CD4-positive, alpha-beta memory T cell (primary cell): ENCODE data around the gene METRNL. TPM values are rescaled to one million over a fixed set of nuclear protein-coding genes. Genes with fewer than 3 reads are reported as not detected.

ENCODE experiments used
- CTCF ChIA-PET: fragments of 350-600 bp; sonication (Branson Sonifier 250); formaldehyde crosslinking; loops from one replicate; lab custom pipeline; 2021; ENCODE audit warnings: inconsistent platforms; ENCODE audit not compliant: partially characterized antibody; lab: Charles Lee
- POLR2A ChIA-PET: fragments of 350-600 bp; sonication (Branson Sonifier 250); formaldehyde crosslinking; loops from one replicate; lab custom pipeline; 2021; ENCODE audit not compliant: partially characterized antibody; lab: Charles Lee
- DNase-seq, 5 donors: peaks; one replicate each; pipeline versions ENCODE4 v3.0.0 to v3.0.0-alpha.2; 2020 to 2022; ENCODE audit warnings: mixed read lengths in 1 of 5
- H3K27ac ChIP-seq: one replicate; pipeline ENCODE4 v1.7.0; 2013; ENCODE audit warnings: low read depth, low read length
- H3K27me3 ChIP-seq: 2 replicates; pipeline ENCODE4 v1.7.0; 2013; ENCODE audit warnings: mild to moderate bottlenecking, low read length, moderate library complexity; ENCODE audit not compliant: insufficient read depth
- H3K36me3 ChIP-seq: 2 replicates; pipeline ENCODE4 v1.7.0; 2013; ENCODE audit warnings: mild to moderate bottlenecking, low read length, moderate library complexity; ENCODE audit not compliant: insufficient read depth
- H3K4me1 ChIP-seq: 2 replicates; pipeline ENCODE4 v1.7.0; 2013; ENCODE audit warnings: mild to moderate bottlenecking, low read length, moderate library complexity; ENCODE audit not compliant: insufficient read depth
- H3K4me3 ChIP-seq, 2 donors: one replicate each; pipeline ENCODE4 v1.7.0; 2013; ENCODE audit warnings: low read length in 2 of 2, mild to moderate bottlenecking in 1 of 2
- H3K9me3 ChIP-seq, 2 donors: one replicate each; pipeline ENCODE4 v1.7.0; 2013; ENCODE audit warnings: low read length in 2 of 2, control low read depth in 1 of 2; ENCODE audit not compliant: control insufficient read depth in 1 of 2
- H3K27ac Mint-ChIP-seq, 7 donors: one replicate each; pipeline ENCODE4 v1.8.0; 2020 to 2021; ENCODE audit warnings: mixed read lengths in 7 of 7, mild to moderate bottlenecking in 6 of 7, inconsistent platforms in 3 of 7, moderate library complexity in 3 of 7
- H3K27me3 Mint-ChIP-seq, 2 donors: one replicate each; pipeline ENCODE4 v1.8.0; 2020 to 2021; ENCODE audit warnings: mixed read lengths in 2 of 2
- H3K36me3 Mint-ChIP-seq, 2 donors: one replicate each; pipeline ENCODE4 v1.8.0; 2020 to 2021; ENCODE audit warnings: mixed read lengths in 2 of 2, inconsistent platforms in 1 of 2, mild to moderate bottlenecking in 1 of 2
- H3K4me1 Mint-ChIP-seq, 4 donors: one replicate each; pipeline ENCODE4 v1.8.0; 2020 to 2021; ENCODE audit warnings: mixed read lengths in 4 of 4, mild to moderate bottlenecking in 1 of 4
- H3K4me3 Mint-ChIP-seq, 8 donors: one replicate each; pipeline ENCODE4 v1.8.0; 2020 to 2021; ENCODE audit warnings: mixed read lengths in 8 of 8, mild to moderate bottlenecking in 7 of 8, moderate library complexity in 6 of 8, inconsistent platforms in 3 of 8
- H3K9me3 Mint-ChIP-seq, 8 donors: one replicate each; pipeline ENCODE4 v1.8.0; 2020 to 2021; ENCODE audit warnings: mixed read lengths in 8 of 8, mild to moderate bottlenecking in 5 of 8, inconsistent platforms in 3 of 8, moderate library complexity in 1 of 8
- intact Hi-C: fragments of 100-400 bp; cut with micrococcal nuclease; formaldehyde crosslinking; loops from one replicate; pipeline ENCODE4 v1.15.1; 2023
- polyA plus RNA-seq, 2 donors: library from polyadenylated mRNA; unstranded; fragments of 300-500 nt; fragmentation: Illumina TruSeq; gene quantifications; one replicate each; pipeline ENCODE4 v1.2.3, GENCODE V29; 2021
- total RNA-seq, 2 experiments: library from RNA; stranded (reverse); gene quantifications; one replicate each; pipeline ENCODE4 v1.2.3, GENCODE V29; 2021

The METRNL gene
- total and polyA plus RNA-seq, 4 experiments from 2014 or later = 0.67 to 6.5 (median 4.0) TPM

- Histone ChIP-seq H3K27me3 (no peaks in the 10 kb centered on the region), H3K27ac (no peak overlapping the region), H3K4me1 (peaks cover 6% of the 10 kb centered on the region), H3K9me3 (no peaks in the 10 kb centered on the region), H3K36me3 (no peaks in the 10 kb centered on the region), H3K4me3 (no peak overlapping the region)
- Mint-ChIP-seq H3K27me3 (peaks cover 9% of the 10 kb centered on the region in 2 donors), H3K4me1 (peaks cover 0 to 10% (median 1%) of the 10 kb centered on the region in 4 donors), H3K36me3 (peaks cover 0 to 5% of the 10 kb centered on the region in 2 donors), H3K27ac (peak overlapping the region in 1 of 7 donors; percentile 54), H3K9me3 (no peaks in the 10 kb centered on the region), H3K4me3 (peak overlapping the region in 1 of 8 donors; percentile 78)
- CTCF ChIA-PET = no interaction called here
- POLR2A ChIA-PET = no interaction called here
- intact Hi-C loops = no loop called here
- DNase-seq = peak in 1 of 5 donors; percentile 37
Measured at GRCh38 chr17:83099570-83100181, 20.3 kb downstream of the METRNL start.

GRCh38 chr17:83100220-83100852, 20.9 kb downstream of the METRNL start:
- no peak overlapping the region for H3K4me3 ChIP-seq
- H3K27ac ChIP-seq = no peak overlapping the region
- ChIA-PET POLR2A (no interaction called here), CTCF (no interaction called here)
- no peaks in the 10 kb centered on the region for H3K36me3 ChIP-seq
- peak overlapping the region in 1 of 7 donors; percentile 54 for H3K27ac Mint-ChIP-seq
- intact Hi-C loops = no loop called here
- no peaks in the 10 kb centered on the region for H3K27me3 ChIP-seq
- H3K9me3 Mint-ChIP-seq = no peaks in the 10 kb centered on the region
- H3K27me3 Mint-ChIP-seq = peaks cover 9% of the 10 kb centered on the region in 2 donors
- H3K4me3 Mint-ChIP-seq = no peak overlapping the region
- no peaks in the 10 kb centered on the region for H3K9me3 ChIP-seq
- peaks cover 0 to 10% (median 1%) of the 10 kb centered on the region in 4 donors for H3K4me1 Mint-ChIP-seq
- peak in 1 of 5 donors; percentile 35 for DNase-seq
- H3K36me3 Mint-ChIP-seq = peaks cover 0 to 4% of the 10 kb centered on the region in 2 donors
- H3K4me1 ChIP-seq = peaks cover 6% of the 10 kb centered on the region

GRCh38 chr17:83100853-83101391, 21.5 kb downstream of the METRNL start:
- Mint-ChIP-seq H3K27ac (no peak overlapping the region), H3K36me3 (no peaks in the 10 kb centered on the region), H3K27me3 (peaks cover 9% of the 10 kb centered on the region in 2 donors), H3K4me1 (peaks cover 0 to 10% (median 1%) of the 10 kb centered on the region in 4 donors), H3K9me3 (no peaks in the 10 kb centered on the region), H3K4me3 (no peak overlapping the region)
- Histone ChIP-seq H3K4me3 (no peak overlapping the region), H3K9me3 (no peaks in the 10 kb centered on the region), H3K4me1 (peaks cover 6% of the 10 kb centered on the region), H3K27me3 (no peaks in the 10 kb centered on the region), H3K36me3 (no peaks in the 10 kb centered on the region), H3K27ac (no peak overlapping the region)
- DNase-seq = peak in 1 of 5 donors; percentile 41
- intact Hi-C loops = no loop called here
- ChIA-PET POLR2A (no interaction called here), CTCF (no interaction called here)

GRCh38 chr17:83101805-83102480, 22.5 kb downstream of the METRNL start:
- POLR2A ChIA-PET = no interaction called here
- no peaks in the 10 kb centered on the region for H3K9me3 ChIP-seq
- DNase-seq = no peak
- H3K27ac ChIP-seq = no peak overlapping the region
- H3K27me3 Mint-ChIP-seq = peaks cover 9 to 11% of the 10 kb centered on the region in 2 donors
- intact Hi-C loops = no loop called here
- H3K36me3 Mint-ChIP-seq = no peaks in the 10 kb centered on the region
- H3K4me3 ChIP-seq = no peak overlapping the region
- H3K4me1 ChIP-seq = peaks cover 6% of the 10 kb centered on the region
- H3K9me3 Mint-ChIP-seq = no peaks in the 10 kb centered on the region
- H3K27me3 ChIP-seq = no peaks in the 10 kb centered on the region
- peak overlapping the region in 1 of 8 donors; percentile 20 for H3K4me3 Mint-ChIP-seq
- no peaks in the 10 kb centered on the region for H3K36me3 ChIP-seq
- CTCF ChIA-PET = no interaction called here
- peaks cover 0 to 10% (median 1%) of the 10 kb centered on the region in 4 donors for H3K4me1 Mint-ChIP-seq
- no peak overlapping the region for H3K27ac Mint-ChIP-seq

GRCh38 chr17:83103200-83103942, 24.0 kb downstream of the METRNL start:
- H3K27ac Mint-ChIP-seq = peak overlapping the region in 1 of 7 donors; percentile 27
- POLR2A ChIA-PET = no interaction called here
- H3K36me3 Mint-ChIP-seq = no peaks in the 10 kb centered on the region
- peaks cover 0 to 10% (median 1%) of the 10 kb centered on the region in 4 donors for H3K4me1 Mint-ChIP-seq
- intact Hi-C loops = no loop called here
- CTCF ChIA-PET = no interaction called here
- no peaks in the 10 kb centered on the region for H3K9me3 Mint-ChIP-seq
- H3K4me3 ChIP-seq = no peak overlapping the region
- peaks cover 6% of the 10 kb centered on the region for H3K4me1 ChIP-seq
- H3K27me3 ChIP-seq = no peaks in the 10 kb centered on the region
- no peaks in the 10 kb centered on the region for H3K36me3 ChIP-seq
- H3K27ac ChIP-seq = no peak overlapping the region
- DNase-seq = peak in 1 of 5 donors; percentile 37
- H3K4me3 Mint-ChIP-seq = peak overlapping the region in 2 of 8 donors; percentile 25 to 57
- no peaks in the 10 kb centered on the region for H3K9me3 ChIP-seq
- H3K27me3 Mint-ChIP-seq = peaks cover 9 to 16% of the 10 kb centered on the region in 2 donors

- no peak overlapping the region for H3K4me3 ChIP-seq
- CTCF ChIA-PET = no interaction called here
- no peak overlapping the region for H3K27ac ChIP-seq
- H3K4me1 ChIP-seq = peaks cover 6% of the 10 kb centered on the region
- H3K4me1 Mint-ChIP-seq = peaks cover 0 to 10% (median 3%) of the 10 kb centered on the region in 4 donors
- intact Hi-C loops = no loop called here
- H3K9me3 ChIP-seq = no peaks in the 10 kb centered on the region
- peaks cover 9 to 16% of the 10 kb centered on the region in 2 donors for H3K27me3 Mint-ChIP-seq
- H3K36me3 ChIP-seq = no peaks in the 10 kb centered on the region
- no peaks in the 10 kb centered on the region for H3K36me3 Mint-ChIP-seq
- no peaks in the 10 kb centered on the region for H3K27me3 ChIP-seq
- peak overlapping the region in 1 of 7 donors; percentile 27 for H3K27ac Mint-ChIP-seq
- H3K9me3 Mint-ChIP-seq = no peaks in the 10 kb centered on the region
- POLR2A ChIA-PET = no interaction called here
- DNase-seq = no peak
- peak overlapping the region in 2 of 8 donors; percentile 42 to 57 for H3K4me3 Mint-ChIP-seq
Measured at GRCh38 chr17:83103943-83104311, 24.5 kb downstream of the METRNL start.
